Myocyte (in vitro differentiated cells): ENCODE measurements around the gene CROCC2. TPM values are rescaled to one million over a fixed set of nuclear protein-coding genes. Genes with fewer than 3 reads are reported as not detected.

ENCODE experiments used
- DNase-seq: peaks from one replicate; pipeline ENCODE4 v3.0.0-alpha.2; 2012; ENCODE audit warnings: low read depth
- total RNA-seq: library from RNA; depleted of rRNA; stranded (reverse); fragments of >200 nt; gene quantifications from 2 replicates; pipeline ENCODE4 v1.2.3, GENCODE V29; 2014

The CROCC2 gene
- total RNA-seq, 1 donor from 2014 or later, result not detected

- DNase-seq, result peak; percentile 89
Observed at GRCh38 chr2:240997141-240997855, 91.2 kb downstream of the CROCC2 start.

- DNase-seq, result peak; percentile 88
Observed at GRCh38 chr2:240997856-240998705, 91.9 kb downstream of the CROCC2 start, which contains the start of gene SNED1. SNED1 (plus strand) TSS chr2:240998618; CDS start chr2:240998838, 220 bp downstream.

GRCh38 chr2:240998706-240998994, 92.5 kb downstream of the CROCC2 start:
- DNase-seq, result no peak

GRCh38 chr2:240998995-240999791, 93.1 kb downstream of the CROCC2 start:
- peak; percentile 33 for DNase-seq

GRCh38 chr2:240999873-241000541, 93.9 kb downstream of the CROCC2 start:
- DNase-seq, result no peak

- DNase-seq, result no peak
Observed at GRCh38 chr2:241000831-241001321, 94.7 kb downstream of the CROCC2 start.

GRCh38 chr2:241001413-241002274, 95.5 kb downstream of the CROCC2 start:
- DNase-seq, result no peak

- DNase-seq, result no peak
Observed at GRCh38 chr2:241002275-241003046, 96.3 kb downstream of the CROCC2 start.

GRCh38 chr2:241003047-241003360, 96.9 kb downstream of the CROCC2 start:
- no peak for DNase-seq

GRCh38 chr2:241003369-241003768, 97.2 kb downstream of the CROCC2 start:
- no peak for DNase-seq

GRCh38 chr2:241003830-241004564, 97.9 kb downstream of the CROCC2 start:
- DNase-seq, result no peak

- no peak for DNase-seq
Observed at GRCh38 chr2:241005569-241005968, 99.4 kb downstream of the CROCC2 start.

- DNase-seq, result no peak
Observed at GRCh38 chr2:241006412-241006811, 100.3 kb downstream of the CROCC2 start.

GRCh38 chr2:241007111-241007510, 101.0 kb downstream of the CROCC2 start:
- DNase-seq, result no peak

GRCh38 chr2:241007880-241008710, 102.0 kb downstream of the CROCC2 start:
- no peak for DNase-seq

GRCh38 chr2:241008711-241009121, 102.6 kb downstream of the CROCC2 start:
- DNase-seq, result no peak

GRCh38 chr2:241009191-241009590, 103.1 kb downstream of the CROCC2 start:
- no peak for DNase-seq
